HK-2 (cell line): ENCODE data around the gene GALNT14.

ENCODE experiments used
- DNase-seq: peaks from one replicate; pipeline ENCODE4 v3.0.0-alpha.2; 2018; ENCODE audit not compliant: unreplicated experiment

The GALNT14 gene

GRCh38 chr2:30888852-30889409 is 249.3 kb downstream of the GALNT14 start:
- no peak for DNase-seq

- no peak for DNase-seq
These were observed 252.2 kb downstream of the GALNT14 start for GRCh38 chr2:30886080-30886479.

- no peak for DNase-seq
These were observed 254.4 kb downstream of the GALNT14 start for GRCh38 chr2:30883822-30884221.

GRCh38 chr2:30883184-30883583 is 255.1 kb downstream of the GALNT14 start:
- no peak for DNase-seq

- DNase-seq = no peak
These were observed 257.7 kb downstream of the GALNT14 start for GRCh38 chr2:30880516-30880915.

- DNase-seq = no peak
These were observed 260.4 kb downstream of the GALNT14 start for GRCh38 chr2:30877833-30878232.

- no peak for DNase-seq
These were observed 265.4 kb downstream of the GALNT14 start for GRCh38 chr2:30872797-30873196.

- DNase-seq = peak; percentile 40
These were observed 266.1 kb downstream of the GALNT14 start for GRCh38 chr2:30871980-30872789.

GRCh38 chr2:30871440-30871839 is 266.8 kb downstream of the GALNT14 start:
- no peak for DNase-seq

- no peak for DNase-seq
These were observed 268.3 kb downstream of the GALNT14 start for GRCh38 chr2:30869988-30870387.

- no peak for DNase-seq
These were observed 270.9 kb downstream of the GALNT14 start for GRCh38 chr2:30867385-30867784.

- no peak for DNase-seq
These were observed 271.3 kb downstream of the GALNT14 start for GRCh38 chr2:30866974-30867373.

- DNase-seq = no peak
These were observed 272.2 kb downstream of the GALNT14 start for GRCh38 chr2:30865892-30866681.

- no peak for DNase-seq
These were observed 273.0 kb downstream of the GALNT14 start for GRCh38 chr2:30865243-30865642.

- DNase-seq = peak; percentile 36
These were observed 276.1 kb downstream of the GALNT14 start for GRCh38 chr2:30862054-30862651.

GRCh38 chr2:30860726-30861125 is 277.5 kb downstream of the GALNT14 start:
- DNase-seq = no peak
